Stimulated activated naive CD8-positive, alpha-beta T cell treated with anti-CD3 and anti-CD28 coated beads, Interleukin-15, Interleukin-2, amounts not matched to agents 100 U/mL and 50 U/mL, for 24 hours (primary cell): Measurements from ENCODE around the gene DISC1.
A peak's percentile ranks its signal among the peaks of the same experiment; 100 is the strongest.
"Not testable (repeated sequence)": the region's sequence is repeated elsewhere in the genome, so short reads cannot be mapped to it uniquely, and the experiment has no call there.

Experiments
- ATAC-seq: fragments of 150-1000 bp; cut with Tn5 transposase; one replicate; pipeline ENCODE4 v1.10.0; 2021
- DNase-seq: peaks from one replicate; pipeline ENCODE4 v3.0.0; 2021

The DISC1 gene

GRCh38 chr1:231626535-231626950 lies at the start of gene DISC1:
Gene DISC1 (plus strand): TSS chr1:231626790. CDS start chr1:231626868, 78 bp downstream.
- peak; percentile 69 for DNase-seq
- peak; percentile 62 for ATAC-seq

GRCh38 chr1:231576804-231577718 lies 49.5 kb upstream of the DISC1 start:
- DNase-seq (no peak), ATAC-seq (no peak)

- ATAC-seq (no peak), DNase-seq (no peak)
These were observed 45.7 kb upstream of the DISC1 start for GRCh38 chr1:231580874-231581273.

GRCh38 chr1:231581859-231582258 lies 44.7 kb upstream of the DISC1 start:
- DNase-seq: no peak
- ATAC-seq: no peak

- ATAC-seq (no peak), DNase-seq (no peak)
These were observed 43.2 kb upstream of the DISC1 start for GRCh38 chr1:231583376-231583775.

GRCh38 chr1:231584117-231584516 lies 42.5 kb upstream of the DISC1 start:
- no peak for DNase-seq
- ATAC-seq: no peak

GRCh38 chr1:231584921-231585320 lies 41.7 kb upstream of the DISC1 start:
- DNase-seq (no peak), ATAC-seq (no peak)

GRCh38 chr1:231590453-231591198 lies 36.0 kb upstream of the DISC1 start:
- DNase-seq (peak; percentile 44), ATAC-seq (no peak)

GRCh38 chr1:231591466-231591865 lies 35.1 kb upstream of the DISC1 start:
- no peak for DNase-seq
- ATAC-seq: no peak

- ATAC-seq (no peak), DNase-seq (no peak)
These were observed 33.8 kb upstream of the DISC1 start for GRCh38 chr1:231592809-231593208.

- not testable (repeated sequence) for DNase-seq, ATAC-seq
These were observed 33.3 kb upstream of the DISC1 start for GRCh38 chr1:231593264-231593663.

- DNase-seq: no peak
These were observed 32.5 kb upstream of the DISC1 start for GRCh38 chr1:231594123-231594522.

GRCh38 chr1:231594749-231595148 lies 31.8 kb upstream of the DISC1 start:
- DNase-seq: no peak
- no peak for ATAC-seq

More at GRCh38 chr1:231594123-231594522, 32.5 kb upstream of the DISC1 start:
- ATAC-seq: no peak

- no peak for ATAC-seq
- no peak for DNase-seq
These were observed 30.2 kb upstream of the DISC1 start for GRCh38 chr1:231596337-231596791.

GRCh38 chr1:231597971-231598370 lies 28.6 kb upstream of the DISC1 start:
- DNase-seq (no peak), ATAC-seq (no peak)

- ATAC-seq: no peak
These were observed 26.1 kb upstream of the DISC1 start for GRCh38 chr1:231600458-231600976.

GRCh38 chr1:231601824-231602672 lies 24.5 kb upstream of the DISC1 start:
- ATAC-seq: no peak
- no peak for DNase-seq

More at GRCh38 chr1:231600458-231600976, 26.1 kb upstream of the DISC1 start:
- no peak for DNase-seq

GRCh38 chr1:231602673-231602984 lies 24.0 kb upstream of the DISC1 start:
- DNase-seq: no peak
- ATAC-seq: no peak

- DNase-seq (peak; percentile 23), ATAC-seq (peak; percentile 76)
These were observed 22.9 kb upstream of the DISC1 start for GRCh38 chr1:231603598-231604275.

- ATAC-seq (no peak), DNase-seq (no peak)
These were observed 22.3 kb upstream of the DISC1 start for GRCh38 chr1:231604276-231604621.
